ENCODE data around the gene PSTK.

Gene PSTK

GRCh38 chr10:122990278-122990677 is 10.1 kb downstream of the PSTK start:
- TF ChIP-seq CTCF (IDR thresholded peaks at IDR 0.05; ENCODE audit: low read depth, low read length), result no peak
- no peak overlapping the region for H3K4me3 ChIP-seq (replicated peaks in 1 of 2; ENCODE audit: low read depth in 2 of 2, low read length in 2 of 2)
- DNase-seq (ENCODE audit: low read depth in 2 of 2), result peak in 1 of 2 donors; percentile 8

GRCh38 chr10:122992031-122992585 is 11.9 kb downstream of the PSTK start:
- H3K4me3 ChIP-seq (replicated peaks in 1 of 2; ENCODE audit: low read depth in 2 of 2, low read length in 2 of 2), result no peak overlapping the region
- TF ChIP-seq CTCF (IDR thresholded peaks at IDR 0.05; ENCODE audit: low read depth, low read length), result no peak

GRCh38 chr10:122993797-122994336 is 13.7 kb downstream of the PSTK start:
- TF ChIP-seq CTCF (IDR thresholded peaks at IDR 0.05; ENCODE audit: low read depth, low read length), result no peak
- DNase-seq (ENCODE audit: low read depth in 2 of 2), result no peak
- H3K4me3 ChIP-seq (replicated peaks in 1 of 2; ENCODE audit: low read depth in 2 of 2, low read length in 2 of 2), result no peak overlapping the region

More at GRCh38 chr10:122992031-122992585, 11.9 kb downstream of the PSTK start:
- no peak for DNase-seq (ENCODE audit: low read depth in 2 of 2)

GRCh38 chr10:122995936-122996335 is 15.7 kb downstream of the PSTK start:
- DNase-seq (ENCODE audit: low read depth in 2 of 2), result no peak
- no peak for TF ChIP-seq CTCF (IDR thresholded peaks at IDR 0.05; ENCODE audit: low read depth, low read length)

GRCh38 chr10:122997864-122998263 is 17.7 kb downstream of the PSTK start:
- no peak for TF ChIP-seq CTCF (IDR thresholded peaks at IDR 0.05; ENCODE audit: low read depth, low read length)

More at GRCh38 chr10:122995936-122996335, 15.7 kb downstream of the PSTK start:
- H3K4me3 ChIP-seq (replicated peaks in 1 of 2; ENCODE audit: low read depth in 2 of 2, low read length in 2 of 2), result no peak overlapping the region

GRCh38 chr10:122998360-122998917 is 18.2 kb downstream of the PSTK start:
- no peak overlapping the region for H3K4me3 ChIP-seq (replicated peaks in 1 of 2; ENCODE audit: low read depth in 2 of 2, low read length in 2 of 2)
- DNase-seq (ENCODE audit: low read depth in 2 of 2), result no peak
- TF ChIP-seq CTCF (IDR thresholded peaks at IDR 0.05; ENCODE audit: low read depth, low read length), result no peak

More at GRCh38 chr10:122997864-122998263, 17.7 kb downstream of the PSTK start:
- no peak overlapping the region for H3K4me3 ChIP-seq (replicated peaks in 1 of 2; ENCODE audit: low read depth in 2 of 2, low read length in 2 of 2)
- no peak for DNase-seq (ENCODE audit: low read depth in 2 of 2)

Data from cardiac fibroblast (primary cell).